Panc1 (cell line): ENCODE results near the gene AHCY. TPM values are rescaled to one million over a fixed set of nuclear protein-coding genes. Genes with fewer than 3 reads are reported as not detected.

Experiments
- ATAC-seq: fragments of 200-7000 bp; cut with Tn5 transposase; 2 replicates; pipeline ENCODE4 v1.9.1; 2020; ENCODE audit warnings: mild to moderate bottlenecking, moderate library complexity
- BruUV-seq: library from RNA; stranded (reverse); fragments of 400-500 nt; replicated peaks from 2 replicates; lab custom pipeline; 2021; lab: Mats Ljungman, UMichigan
- CTCF ChIA-PET: fragments of 300-600 bp; sonication (Branson Sonifier 250); formaldehyde crosslinking; loops from one replicate; lab custom pipeline; 2022; ENCODE audit warnings: antibody characterized with exemption; lab: Charles Lee
- POLR2A ChIA-PET: fragments of 300-600 bp; sonication (Branson Sonifier 250); formaldehyde crosslinking; loops from one replicate; lab custom pipeline; 2022; ENCODE audit warnings: antibody characterized with exemption; lab: Charles Lee
- DNase-seq: peaks from one replicate; pipeline ENCODE4 v3.0.0-alpha.2; 2010; ENCODE audit warnings: low read depth, low spot score
- H3K27ac ChIP-seq: 2 replicates; pipeline ENCODE4 v1.5.1; 2011; ENCODE audit warnings: mild to moderate bottlenecking, low read length, inconsistent platforms
- H3K27me3 ChIP-seq: fragments of 200-500 bp; sonication (Bioruptor generic); 2 replicates; pipeline ENCODE4 v1.6.0; 2014; ENCODE audit warnings: low read length, inconsistent platforms; ENCODE audit not compliant: control insufficient read depth, insufficient read depth
- H3K36me3 ChIP-seq: fragments of 200-500 bp; sonication (Bioruptor generic); 2 replicates; pipeline ENCODE4 v1.5.1; 2014; ENCODE audit warnings: inconsistent platforms, mild to moderate bottlenecking, low read length, moderate library complexity; ENCODE audit not compliant: control insufficient read depth, insufficient read depth
- H3K4me1 ChIP-seq: 2 replicates; pipeline ENCODE4 v1.5.1; 2011; ENCODE audit warnings: inconsistent platforms, mild to moderate bottlenecking, low read length, moderate library complexity; ENCODE audit not compliant: control insufficient read depth, insufficient read depth
- H3K4me3 ChIP-seq, 2 experiments: 2 replicates each; pipeline ENCODE4 v1.5.1; 2011 to 2012; ENCODE audit warnings: low read depth in 2 of 2, low read length in 2 of 2, mild to moderate bottlenecking in 2 of 2, inconsistent platforms in 1 of 2, moderate library complexity in 1 of 2
- H3K9me3 ChIP-seq: fragments of 200-500 bp; sonication (Bioruptor generic); 2 replicates; pipeline ENCODE4 v1.5.1; 2014; ENCODE audit warnings: low read depth, mild to moderate bottlenecking, inconsistent platforms, low read length, moderate library complexity; ENCODE audit not compliant: control insufficient read depth, insufficient read depth
- POLR2AphosphoS5 ChIP-seq: IDR thresholded peaks from 2 replicates; pipeline ENCODE4 v1.6.1; 2012; ENCODE audit warnings: mild to moderate bottlenecking, low read depth, low read length, moderate library complexity
- SIN3A ChIP-seq: IDR thresholded peaks from 2 replicates; pipeline ENCODE4 v1.6.1; 2012; ENCODE audit warnings: low read depth, mild to moderate bottlenecking, low read length, moderate library complexity, borderline replicate concordance; ENCODE audit not compliant: insufficient read depth
- TCF7L2 ChIP-seq: IDR thresholded peaks from 2 replicates; pipeline ENCODE4 v1.6.1; 2011; ENCODE audit warnings: mild to moderate bottlenecking, low read depth, low read length, inconsistent platforms
- in situ Hi-C: cut with HindIII; loops from 2 replicates; pipeline ENCODE4 v1.10.0; 2016; ENCODE audit warnings: low sequenced_read_pairs, low pct_unique_long_range_greater_than_20kb
- intact Hi-C: fragments of 100-400 bp; cut with micrococcal nuclease; formaldehyde crosslinking; loops from one replicate; pipeline ENCODE4 v1.10.0; 2022; ENCODE audit not compliant: unreplicated experiment
- total RNA-seq: library from RNA; stranded (reverse); gene quantifications from one replicate; pipeline ENCODE4 v1.2.1, GENCODE V29; 2021; ENCODE audit not compliant: unreplicated experiment
- TF ChIP-seq, protein P1 (sequence below), 2 experiments: IDR thresholded peaks; 2 replicates each; pipeline ENCODE4 v1.6.1; 2011 to 2012; ENCODE audit warnings: low read depth in 2 of 2, control low read depth in 1 of 2, low read length in 1 of 2, mild to moderate bottlenecking in 1 of 2, moderate library complexity in 1 of 2; ENCODE audit not compliant: insufficient read depth in 1 of 2
- TF ChIP-seq, protein P2 (sequence below): fragments of 450-650 bp; IDR thresholded peaks from 2 replicates; pipeline ENCODE4 v1.5.1; 2017; ENCODE audit warnings: mild to moderate bottlenecking

Gene AHCY
- total RNA-seq, 1 experiment from 2014 or later, result 171 TPM

DNA sequence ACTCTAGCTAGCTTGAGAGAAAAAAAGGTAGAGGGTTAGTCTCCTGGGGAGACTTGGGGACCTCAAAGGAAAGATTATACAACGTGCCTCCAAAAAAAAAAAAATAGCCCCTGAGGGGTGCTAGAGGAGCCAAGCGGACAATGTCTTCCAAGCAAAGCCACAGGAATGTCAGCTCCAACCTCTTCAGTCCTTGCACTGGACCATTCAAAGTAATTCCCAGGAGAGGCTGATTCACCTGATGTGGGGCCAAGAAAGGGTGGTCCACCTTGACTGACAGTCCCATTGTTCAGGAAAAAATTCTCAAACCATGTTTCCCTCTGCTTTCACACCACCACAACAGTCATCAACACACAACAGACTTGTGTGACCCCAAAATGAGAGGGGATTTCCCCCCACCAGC lies 31.2 kb downstream of the AHCY start:
- no peak for DNase-seq
- intact Hi-C loops, result no loop called here
- in situ Hi-C loops, result no loop called here
- BruUV-seq, result no TSS peak
- CTCF ChIA-PET, result no interaction called here
- no peak overlapping the region for H3K27ac ChIP-seq
- H3K27me3 ChIP-seq, result no peaks in the 10 kb centered on the region
- TF ChIP-seq SIN3A, result no peak
- no peak for TF ChIP-seq TCF7L2
- TF ChIP-seq, protein P1, sequence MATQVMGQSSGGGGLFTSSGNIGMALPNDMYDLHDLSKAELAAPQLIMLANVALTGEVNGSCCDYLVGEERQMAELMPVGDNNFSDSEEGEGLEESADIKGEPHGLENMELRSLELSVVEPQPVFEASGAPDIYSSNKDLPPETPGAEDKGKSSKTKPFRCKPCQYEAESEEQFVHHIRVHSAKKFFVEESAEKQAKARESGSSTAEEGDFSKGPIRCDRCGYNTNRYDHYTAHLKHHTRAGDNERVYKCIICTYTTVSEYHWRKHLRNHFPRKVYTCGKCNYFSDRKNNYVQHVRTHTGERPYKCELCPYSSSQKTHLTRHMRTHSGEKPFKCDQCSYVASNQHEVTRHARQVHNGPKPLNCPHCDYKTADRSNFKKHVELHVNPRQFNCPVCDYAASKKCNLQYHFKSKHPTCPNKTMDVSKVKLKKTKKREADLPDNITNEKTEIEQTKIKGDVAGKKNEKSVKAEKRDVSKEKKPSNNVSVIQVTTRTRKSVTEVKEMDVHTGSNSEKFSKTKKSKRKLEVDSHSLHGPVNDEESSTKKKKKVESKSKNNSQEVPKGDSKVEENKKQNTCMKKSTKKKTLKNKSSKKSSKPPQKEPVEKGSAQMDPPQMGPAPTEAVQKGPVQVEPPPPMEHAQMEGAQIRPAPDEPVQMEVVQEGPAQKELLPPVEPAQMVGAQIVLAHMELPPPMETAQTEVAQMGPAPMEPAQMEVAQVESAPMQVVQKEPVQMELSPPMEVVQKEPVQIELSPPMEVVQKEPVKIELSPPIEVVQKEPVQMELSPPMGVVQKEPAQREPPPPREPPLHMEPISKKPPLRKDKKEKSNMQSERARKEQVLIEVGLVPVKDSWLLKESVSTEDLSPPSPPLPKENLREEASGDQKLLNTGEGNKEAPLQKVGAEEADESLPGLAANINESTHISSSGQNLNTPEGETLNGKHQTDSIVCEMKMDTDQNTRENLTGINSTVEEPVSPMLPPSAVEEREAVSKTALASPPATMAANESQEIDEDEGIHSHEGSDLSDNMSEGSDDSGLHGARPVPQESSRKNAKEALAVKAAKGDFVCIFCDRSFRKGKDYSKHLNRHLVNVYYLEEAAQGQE (IDR thresholded peaks at IDR 0.05; ENCODE audit: insufficient read depth in 1 of 2, low read depth in 2 of 2, low read length in 1 of 2), result no peak
- TF ChIP-seq POLR2AphosphoS5, result no peak
- TF ChIP-seq, protein P2, sequence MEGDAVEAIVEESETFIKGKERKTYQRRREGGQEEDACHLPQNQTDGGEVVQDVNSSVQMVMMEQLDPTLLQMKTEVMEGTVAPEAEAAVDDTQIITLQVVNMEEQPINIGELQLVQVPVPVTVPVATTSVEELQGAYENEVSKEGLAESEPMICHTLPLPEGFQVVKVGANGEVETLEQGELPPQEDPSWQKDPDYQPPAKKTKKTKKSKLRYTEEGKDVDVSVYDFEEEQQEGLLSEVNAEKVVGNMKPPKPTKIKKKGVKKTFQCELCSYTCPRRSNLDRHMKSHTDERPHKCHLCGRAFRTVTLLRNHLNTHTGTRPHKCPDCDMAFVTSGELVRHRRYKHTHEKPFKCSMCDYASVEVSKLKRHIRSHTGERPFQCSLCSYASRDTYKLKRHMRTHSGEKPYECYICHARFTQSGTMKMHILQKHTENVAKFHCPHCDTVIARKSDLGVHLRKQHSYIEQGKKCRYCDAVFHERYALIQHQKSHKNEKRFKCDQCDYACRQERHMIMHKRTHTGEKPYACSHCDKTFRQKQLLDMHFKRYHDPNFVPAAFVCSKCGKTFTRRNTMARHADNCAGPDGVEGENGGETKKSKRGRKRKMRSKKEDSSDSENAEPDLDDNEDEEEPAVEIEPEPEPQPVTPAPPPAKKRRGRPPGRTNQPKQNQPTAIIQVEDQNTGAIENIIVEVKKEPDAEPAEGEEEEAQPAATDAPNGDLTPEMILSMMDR, result no peak
- no peaks in the 10 kb centered on the region for H3K36me3 ChIP-seq
- no peaks in the 10 kb centered on the region for H3K9me3 ChIP-seq
- H3K4me3 ChIP-seq, result no peak overlapping the region
- POLR2A ChIA-PET, result interaction anchor here (0.6 kb wide), 1 partner anchor 71 kb away, joined by 13 read pairs; no protein-coding TSS in a partner anchor
- no peaks in the 10 kb centered on the region for H3K4me1 ChIP-seq
- ATAC-seq, result no peak

GRCh38 chr20:34269996-34270627 lies 33.0 kb downstream of the AHCY start:
- CTCF ChIA-PET, result no interaction called here
- intact Hi-C loops, result no loop called here
- Histone ChIP-seq H3K27me3 (no peaks in the 10 kb centered on the region), H3K4me1 (no peaks in the 10 kb centered on the region), H3K36me3 (no peaks in the 10 kb centered on the region), H3K4me3 (no peak overlapping the region), H3K9me3 (no peaks in the 10 kb centered on the region), H3K27ac (no peak overlapping the region)
- POLR2A ChIA-PET, result no interaction called here
- BruUV-seq, result TSS peak; percentile 55
- DNase-seq (no peak), ATAC-seq (no peak)
- in situ Hi-C loops, result no loop called here
- TF ChIP-seq SIN3A, result no peak
- TF ChIP-seq, protein P2, result no peak
- TF ChIP-seq, protein P1 (IDR thresholded peaks at IDR 0.05; ENCODE audit: insufficient read depth in 1 of 2, low read depth in 2 of 2, low read length in 1 of 2), result no peak
- no peak for TF ChIP-seq TCF7L2
- no peak for TF ChIP-seq POLR2AphosphoS5
